GM19395 (cell line): ENCODE measurements around the gene MYBPC3.

Experiments
- ATAC-seq: cut with Tn5 transposase; IDR thresholded peaks from one replicate; pipeline ENCODE4 v1.9.1; 2021; ENCODE audit warnings: mild to moderate bottlenecking, moderate library complexity; ENCODE audit not compliant: unreplicated experiment

The MYBPC3 gene

GRCh38 chr11:47359162-47359561, 6.7 kb upstream of the MYBPC3 start:
- ATAC-seq = no peak

- no peak for ATAC-seq
These were observed 6.2 kb upstream of the MYBPC3 start for GRCh38 chr11:47358731-47359051.

GRCh38 chr11:47357985-47358730, 5.7 kb upstream of the MYBPC3 start:
- ATAC-seq = no peak

GRCh38 chr11:47356998-47357329, 4.5 kb upstream of the MYBPC3 start:
- ATAC-seq = no peak

- ATAC-seq = no peak
These were observed 3.9 kb upstream of the MYBPC3 start for GRCh38 chr11:47356129-47356997.

GRCh38 chr11:47355283-47356128, 3.0 kb upstream of the MYBPC3 start:
- no peak for ATAC-seq

- ATAC-seq = no peak
These were observed 2.4 kb upstream of the MYBPC3 start for GRCh38 chr11:47354913-47355282.

GRCh38 chr11:47353978-47354774, 1.7 kb upstream of the MYBPC3 start:
- no peak for ATAC-seq

- no peak for ATAC-seq
These were observed 1.1 kb downstream of the MYBPC3 start for GRCh38 chr11:47351156-47352126.

- ATAC-seq = no peak
These were observed 2.2 kb downstream of the MYBPC3 start for GRCh38 chr11:47350315-47350714.

GRCh38 chr11:47349521-47350095, 2.9 kb downstream of the MYBPC3 start:
- ATAC-seq = no peak

GRCh38 chr11:47348859-47349258, 3.6 kb downstream of the MYBPC3 start:
- no peak for ATAC-seq

- ATAC-seq = no peak
These were observed 4.2 kb downstream of the MYBPC3 start for GRCh38 chr11:47348131-47348802.

- ATAC-seq = no peak
These were observed 5.4 kb downstream of the MYBPC3 start for GRCh38 chr11:47347137-47347536.

- ATAC-seq = no peak
These were observed 6.5 kb downstream of the MYBPC3 start for GRCh38 chr11:47345890-47346563.

GRCh38 chr11:47342854-47343253, 9.6 kb downstream of the MYBPC3 start:
- ATAC-seq = no peak

- ATAC-seq = no peak
These were observed 10.3 kb downstream of the MYBPC3 start for GRCh38 chr11:47342036-47342803.
